Measurements from ENCODE around the gene IRF2BP1. TPM values are rescaled to one million over a fixed set of nuclear protein-coding genes. Genes with fewer than 3 reads are reported as not detected.
A peak's percentile ranks its signal among the peaks of the same experiment; 100 is the strongest.

IRF2BP1 gene
- total and polyA plus RNA-seq, 4 donors, result 4.9 to 16.8 (median 16.4) TPM

- H3K36me3 ChIP-seq (ENCODE audit: control insufficient read depth in 4 of 4, insufficient read depth in 3 of 4, low read depth in 1 of 4, low read length in 3 of 4), result peaks cover 2 to 5% (median 3%) of the 10 kb centered on the region in 4 donors
- H3K4me1 ChIP-seq (ENCODE audit: control insufficient read depth in 4 of 4, insufficient read depth in 4 of 4, low read length in 3 of 4), result peaks cover 9 to 27% (median 15%) of the 10 kb centered on the region in 4 donors
- peak overlapping the region in 1 of 3 donors; percentile 51 for H3K4me3 ChIP-seq (ENCODE audit: low read depth in 1 of 3, low read length in 3 of 3)
- WGBS, result 81% methylated on average over 22 of the region's 22 CpGs
- H3K27ac ChIP-seq (ENCODE audit: low read depth in 1 of 2, low read length in 2 of 2), result no peak overlapping the region
- no peak for TF ChIP-seq TAF1 (conservative IDR thresholded peaks at IDR 0.05)
- no peak for DNase-seq (ENCODE audit: low spot score)
- H3K27me3 ChIP-seq (ENCODE audit: control insufficient read depth in 4 of 4, insufficient read depth in 4 of 4, low read length in 3 of 4), result no peaks in the 10 kb centered on the region
- no peak overlapping the region for H3K9ac ChIP-seq (ENCODE audit: low read depth in 1 of 2, low read length in 2 of 2)
- H3K9me3 ChIP-seq (ENCODE audit: control insufficient read depth in 4 of 4, low read length in 3 of 4), result no peaks in the 10 kb centered on the region
Observed at GRCh38 chr19:45900738-45901431, 14.9 kb upstream of the IRF2BP1 start.

DNA sequence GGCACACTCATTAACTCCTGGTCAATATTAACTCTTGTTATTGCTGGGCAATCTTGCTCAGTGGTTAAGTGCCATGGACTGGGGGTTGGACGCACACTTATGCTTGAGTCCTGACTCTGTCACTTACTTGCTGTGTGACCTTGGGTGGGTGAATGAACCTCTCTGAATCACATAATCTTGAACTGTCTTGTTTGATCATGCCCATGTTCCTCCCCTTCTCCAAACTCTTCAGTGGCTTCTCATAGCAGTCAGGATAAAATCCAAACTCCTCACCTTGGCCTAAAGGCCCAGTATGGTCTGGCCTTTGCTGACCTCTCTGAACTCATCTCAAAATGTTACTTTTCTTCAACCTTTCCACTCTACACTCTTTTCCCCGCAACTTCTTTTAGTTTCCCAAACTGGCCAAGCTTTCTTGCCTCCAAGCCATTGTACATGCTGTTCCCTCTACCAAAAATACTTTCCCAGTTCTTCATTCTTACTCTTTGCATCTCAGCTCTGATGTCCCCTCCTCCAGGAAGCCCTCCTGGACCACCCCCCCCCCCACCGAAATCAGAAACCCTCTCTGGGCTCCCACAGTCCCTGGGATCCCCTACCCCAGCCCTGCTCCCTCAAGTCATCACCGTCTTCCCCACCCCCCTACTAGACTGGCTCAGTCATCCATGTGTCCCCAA lies 14.1 kb upstream of the IRF2BP1 start:
- Histone ChIP-seq H3K27ac (ENCODE audit: low read depth in 1 of 2, low read length in 2 of 2) (no peak overlapping the region), H3K4me3 (ENCODE audit: low read depth in 1 of 3, low read length in 3 of 3) (no peak overlapping the region), H3K9ac (ENCODE audit: low read depth in 1 of 2, low read length in 2 of 2) (no peak overlapping the region), H3K36me3 (ENCODE audit: control insufficient read depth in 4 of 4, insufficient read depth in 3 of 4, low read depth in 1 of 4, low read length in 3 of 4) (peaks cover 3 to 10% (median 4%) of the 10 kb centered on the region in 4 donors), H3K4me1 (ENCODE audit: control insufficient read depth in 4 of 4, insufficient read depth in 4 of 4, low read length in 3 of 4) (peaks cover 9 to 27% (median 15%) of the 10 kb centered on the region in 4 donors), H3K9me3 (ENCODE audit: control insufficient read depth in 4 of 4, low read length in 3 of 4) (no peaks in the 10 kb centered on the region), H3K27me3 (ENCODE audit: control insufficient read depth in 4 of 4, insufficient read depth in 4 of 4, low read length in 3 of 4) (no peaks in the 10 kb centered on the region)
- no peak for DNase-seq (ENCODE audit: low spot score)
- no peak for TF ChIP-seq EGR1 (IDR thresholded peaks at IDR 0.05; ENCODE audit: low read depth in 2 of 2)
- TF ChIP-seq GABPA (IDR thresholded peaks at IDR 0.05 in 1 of 2, conservative IDR thresholded peaks at IDR 0.05 in 1 of 2), result no peak
- TF ChIP-seq TAF1 (conservative IDR thresholded peaks at IDR 0.05), result no peak
- TF ChIP-seq, protein P1, sequence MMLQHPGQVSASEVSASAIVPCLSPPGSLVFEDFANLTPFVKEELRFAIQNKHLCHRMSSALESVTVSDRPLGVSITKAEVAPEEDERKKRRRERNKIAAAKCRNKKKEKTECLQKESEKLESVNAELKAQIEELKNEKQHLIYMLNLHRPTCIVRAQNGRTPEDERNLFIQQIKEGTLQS (IDR thresholded peaks at IDR 0.05), result no peak
- no peak for TF ChIP-seq RAD21 (IDR thresholded peaks at IDR 0.05)
- TF ChIP-seq, protein P2, sequence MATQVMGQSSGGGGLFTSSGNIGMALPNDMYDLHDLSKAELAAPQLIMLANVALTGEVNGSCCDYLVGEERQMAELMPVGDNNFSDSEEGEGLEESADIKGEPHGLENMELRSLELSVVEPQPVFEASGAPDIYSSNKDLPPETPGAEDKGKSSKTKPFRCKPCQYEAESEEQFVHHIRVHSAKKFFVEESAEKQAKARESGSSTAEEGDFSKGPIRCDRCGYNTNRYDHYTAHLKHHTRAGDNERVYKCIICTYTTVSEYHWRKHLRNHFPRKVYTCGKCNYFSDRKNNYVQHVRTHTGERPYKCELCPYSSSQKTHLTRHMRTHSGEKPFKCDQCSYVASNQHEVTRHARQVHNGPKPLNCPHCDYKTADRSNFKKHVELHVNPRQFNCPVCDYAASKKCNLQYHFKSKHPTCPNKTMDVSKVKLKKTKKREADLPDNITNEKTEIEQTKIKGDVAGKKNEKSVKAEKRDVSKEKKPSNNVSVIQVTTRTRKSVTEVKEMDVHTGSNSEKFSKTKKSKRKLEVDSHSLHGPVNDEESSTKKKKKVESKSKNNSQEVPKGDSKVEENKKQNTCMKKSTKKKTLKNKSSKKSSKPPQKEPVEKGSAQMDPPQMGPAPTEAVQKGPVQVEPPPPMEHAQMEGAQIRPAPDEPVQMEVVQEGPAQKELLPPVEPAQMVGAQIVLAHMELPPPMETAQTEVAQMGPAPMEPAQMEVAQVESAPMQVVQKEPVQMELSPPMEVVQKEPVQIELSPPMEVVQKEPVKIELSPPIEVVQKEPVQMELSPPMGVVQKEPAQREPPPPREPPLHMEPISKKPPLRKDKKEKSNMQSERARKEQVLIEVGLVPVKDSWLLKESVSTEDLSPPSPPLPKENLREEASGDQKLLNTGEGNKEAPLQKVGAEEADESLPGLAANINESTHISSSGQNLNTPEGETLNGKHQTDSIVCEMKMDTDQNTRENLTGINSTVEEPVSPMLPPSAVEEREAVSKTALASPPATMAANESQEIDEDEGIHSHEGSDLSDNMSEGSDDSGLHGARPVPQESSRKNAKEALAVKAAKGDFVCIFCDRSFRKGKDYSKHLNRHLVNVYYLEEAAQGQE (IDR thresholded peaks at IDR 0.05), result no peak
- no peak for TF ChIP-seq FOXA1 (IDR thresholded peaks at IDR 0.05)
- TF ChIP-seq YY1 (IDR thresholded peaks at IDR 0.05), result no peak
- no peak for TF ChIP-seq ZBTB33 (IDR thresholded peaks at IDR 0.05)
- no peak for TF ChIP-seq RXRA (IDR thresholded peaks at IDR 0.05)
- TF ChIP-seq CTCF (IDR thresholded peaks at IDR 0.05; ENCODE audit: low read depth, low read length, missing input control), result no peak
- TF ChIP-seq HNF4A (conservative IDR thresholded peaks at IDR 0.05), result no peak
- TF ChIP-seq FOXA2 (IDR thresholded peaks at IDR 0.05), result no peak
- no peak for TF ChIP-seq SP1 (IDR thresholded peaks at IDR 0.05)
- TF ChIP-seq MAX (IDR thresholded peaks at IDR 0.05), result no peak
- no peak for TF ChIP-seq JUND (IDR thresholded peaks at IDR 0.05)
- no peak for TF ChIP-seq HNF4G (IDR thresholded peaks at IDR 0.05)
- TF ChIP-seq NR2F2 (IDR thresholded peaks at IDR 0.05), result no peak
- 97% methylated on average over 4 of the region's 4 CpGs for WGBS

All from liver (tissue), 9 donors.